KG1 (cell line): ENCODE data around the gene SH3PXD2A.
"Not testable (repeated sequence)": the region's sequence is repeated elsewhere in the genome, so short reads cannot be mapped to it uniquely, and the experiment has no call there.

Experiments used
- DNase-seq: peaks from one replicate; lab custom pipeline; 2025; lab: John Stamatoyannopoulos, UW

Gene SH3PXD2A

DNA sequence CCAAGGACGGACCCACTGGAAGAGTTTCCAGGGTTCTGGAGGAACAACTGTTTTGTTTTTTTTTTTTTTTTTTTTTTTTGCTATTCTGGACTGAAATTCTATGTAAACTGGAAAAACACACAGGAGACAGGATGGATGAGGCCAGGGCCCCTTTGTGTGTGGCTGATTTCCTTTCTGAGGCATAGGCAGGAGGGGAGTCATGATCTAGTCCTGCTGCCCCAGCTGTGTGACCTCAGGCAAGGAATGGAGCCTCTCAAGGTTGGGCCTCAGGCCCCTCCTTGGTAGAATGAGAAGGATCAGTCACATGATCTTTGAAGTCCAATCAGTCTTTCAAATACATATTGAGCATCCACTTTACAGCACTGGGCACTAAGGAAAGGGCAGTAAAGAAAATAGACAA lies 87.6 kb downstream of the SH3PXD2A start:
- no peak for DNase-seq

DNA sequence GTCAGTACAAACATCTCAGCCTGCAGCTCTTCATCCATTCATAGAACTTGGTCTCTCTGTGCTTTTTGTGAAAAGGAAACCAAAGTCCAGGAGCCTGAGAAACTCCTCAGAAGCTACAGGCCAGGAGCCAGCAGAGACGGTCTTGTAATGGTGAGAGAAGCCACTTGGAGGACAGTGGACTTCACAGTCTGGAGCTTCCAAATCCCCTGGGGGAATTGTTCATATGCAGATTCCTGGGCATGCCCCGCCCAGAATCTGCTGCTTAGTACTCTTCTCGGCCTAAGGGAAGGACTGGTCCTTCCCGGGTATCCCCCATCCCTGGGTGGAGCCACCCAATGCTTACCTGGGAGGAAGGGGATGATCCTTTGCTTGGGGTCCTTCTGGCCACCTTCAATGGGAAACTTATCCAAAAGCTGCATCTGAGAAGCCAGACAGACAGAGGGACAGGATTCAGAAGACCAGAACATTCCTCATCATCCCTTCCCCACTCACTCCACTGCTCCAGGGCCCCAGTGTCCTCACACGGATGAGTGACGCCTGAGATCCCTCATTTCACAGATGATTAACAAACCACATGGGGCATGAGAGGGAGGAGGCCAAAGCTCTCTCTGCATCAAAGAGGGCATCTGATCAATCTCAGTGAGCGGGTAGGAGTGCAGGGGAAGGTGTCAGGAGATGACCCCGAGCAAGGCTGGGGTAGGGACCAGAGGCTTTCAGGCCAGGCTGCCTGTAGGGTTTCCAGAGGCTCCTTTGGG lies 88.4 kb downstream of the SH3PXD2A start:
- no peak for DNase-seq

DNA sequence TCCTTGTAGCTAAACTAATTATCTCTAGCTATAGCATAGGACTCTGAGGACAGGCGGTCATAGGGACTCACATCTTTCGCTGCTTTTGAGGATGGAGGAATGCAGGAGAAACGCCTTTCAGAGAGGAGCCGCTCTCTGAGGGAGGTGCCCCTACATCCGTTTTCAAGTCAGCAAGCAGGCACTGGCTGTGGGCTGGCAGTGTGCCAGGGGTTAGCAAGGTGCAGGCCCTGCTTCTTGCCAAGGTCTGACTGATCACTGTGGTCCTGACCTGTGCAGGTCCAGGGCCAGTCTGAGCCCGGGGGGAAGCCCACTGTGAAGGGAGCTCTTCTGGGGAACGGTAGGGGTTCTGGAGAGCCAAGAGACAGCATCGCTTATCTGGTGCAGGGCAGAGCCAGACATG lies 89.4 kb downstream of the SH3PXD2A start:
- DNase-seq, result no peak

DNA sequence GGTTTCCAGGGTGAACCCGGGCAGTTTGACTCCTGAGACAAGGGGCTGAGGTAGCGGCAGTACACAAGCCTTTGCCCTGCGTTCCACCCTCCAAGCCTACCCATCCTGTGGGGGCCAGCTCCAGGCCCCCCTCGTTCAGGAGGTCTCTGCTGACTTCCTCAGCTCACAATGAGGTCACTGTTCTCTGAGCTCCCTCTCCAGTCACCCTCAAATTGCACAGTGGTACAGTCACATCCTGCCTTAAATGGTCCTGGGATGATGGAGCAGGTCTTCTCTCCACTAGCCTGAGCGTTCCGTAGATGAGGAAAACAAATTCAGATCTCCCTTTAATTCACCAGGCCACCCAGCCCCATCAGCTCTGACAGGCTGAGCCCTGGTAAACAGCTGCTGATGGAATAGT lies 90.2 kb downstream of the SH3PXD2A start:
- DNase-seq, result no peak

DNA sequence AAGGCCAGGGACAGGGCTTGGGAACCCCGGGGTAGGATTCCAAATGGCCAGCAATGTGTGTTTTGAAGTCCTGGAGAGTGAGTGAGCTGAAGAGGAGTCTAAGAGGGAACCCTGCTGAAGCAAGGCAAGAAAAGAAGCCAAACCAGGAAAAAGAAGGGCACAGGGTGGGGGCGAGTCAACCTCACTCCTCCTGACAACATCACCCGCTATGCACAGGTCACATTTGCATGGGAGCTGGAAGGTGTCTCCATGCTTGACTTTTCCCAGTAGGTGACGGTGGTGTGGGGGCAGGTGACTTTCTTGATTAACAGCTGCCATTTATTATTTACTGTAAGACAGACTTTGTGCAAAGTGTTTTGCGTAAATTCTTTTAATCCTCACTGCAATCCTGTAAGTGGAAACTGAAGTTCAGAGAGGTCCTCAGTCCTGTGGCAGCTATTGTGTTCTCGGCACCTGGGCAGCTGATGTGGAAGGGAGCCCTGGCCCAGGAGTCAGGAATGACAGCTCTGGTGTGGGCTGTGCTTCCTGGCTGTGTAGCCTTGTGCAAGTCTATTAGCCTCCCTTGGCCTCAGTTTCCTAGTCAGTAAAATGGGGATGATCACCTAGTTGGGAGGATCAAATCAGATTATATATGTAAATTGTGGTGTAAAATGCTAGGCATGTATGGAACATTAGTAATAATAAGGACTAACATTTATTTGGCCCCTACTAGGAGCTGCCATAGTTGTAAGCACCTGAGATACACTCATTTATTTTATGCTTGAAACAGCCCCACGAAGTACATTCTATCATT lies 90.9 kb downstream of the SH3PXD2A start:
- no peak for DNase-seq

DNA sequence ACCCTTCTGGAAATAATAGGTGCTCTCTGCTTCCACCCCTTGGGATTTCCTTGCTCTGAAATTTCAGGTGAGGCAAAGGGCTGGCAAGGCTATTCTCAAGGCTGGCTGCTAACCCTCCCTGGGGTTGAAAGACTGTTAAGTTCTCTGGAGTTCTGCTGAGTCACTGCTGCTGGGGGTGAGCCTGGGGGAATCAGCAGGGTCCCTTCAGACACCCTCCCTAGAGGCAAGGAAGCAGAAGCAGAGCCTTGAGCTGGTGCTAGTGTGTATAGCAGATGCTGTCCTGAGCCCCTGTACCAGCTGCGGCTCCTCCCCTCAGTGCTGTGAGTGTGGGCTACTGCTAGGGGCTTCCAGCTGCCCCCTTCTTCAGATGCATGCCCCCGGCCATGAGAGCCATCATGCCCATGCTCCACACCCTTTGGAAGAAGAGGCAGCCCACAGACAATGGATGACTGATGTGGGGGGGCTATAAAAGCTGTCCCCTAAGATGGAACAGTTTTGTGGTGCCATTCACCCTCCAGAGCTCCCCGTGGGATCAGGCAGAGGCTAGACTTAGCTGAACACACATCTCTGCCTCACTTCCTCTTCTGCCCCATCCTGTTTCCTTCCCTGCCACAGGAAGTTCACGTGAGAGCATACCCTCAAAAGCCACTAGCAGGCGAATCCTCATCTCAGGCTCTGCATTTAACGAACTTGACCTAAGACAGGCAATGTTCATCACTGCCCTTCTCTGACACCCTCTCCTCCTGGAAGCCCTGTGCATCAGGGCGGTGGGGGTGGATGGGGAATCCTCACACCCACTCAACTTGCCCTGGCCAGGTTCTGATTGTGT lies 91.8 kb downstream of the SH3PXD2A start:
- peak; percentile 53 for DNase-seq

DNA sequence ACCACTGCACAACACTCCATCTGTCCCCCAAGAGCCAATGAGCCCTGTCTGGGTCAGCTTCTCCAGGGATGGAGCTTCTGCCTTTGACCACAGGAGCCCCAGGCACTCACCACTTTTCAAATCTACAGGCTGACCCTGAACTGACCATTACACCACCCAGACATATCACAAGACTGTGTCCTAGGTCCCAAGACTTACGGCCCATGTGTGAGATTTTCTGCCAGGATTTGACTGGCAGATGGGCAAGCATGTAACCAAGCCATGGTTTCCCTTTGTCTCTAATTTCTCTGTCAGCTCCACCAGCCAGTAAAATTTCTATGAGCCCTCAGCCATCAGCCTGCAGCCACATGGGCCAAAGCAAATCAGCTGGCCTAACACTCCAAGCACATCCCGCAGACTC lies 92.5 kb downstream of the SH3PXD2A start:
- DNase-seq, result no peak

DNA sequence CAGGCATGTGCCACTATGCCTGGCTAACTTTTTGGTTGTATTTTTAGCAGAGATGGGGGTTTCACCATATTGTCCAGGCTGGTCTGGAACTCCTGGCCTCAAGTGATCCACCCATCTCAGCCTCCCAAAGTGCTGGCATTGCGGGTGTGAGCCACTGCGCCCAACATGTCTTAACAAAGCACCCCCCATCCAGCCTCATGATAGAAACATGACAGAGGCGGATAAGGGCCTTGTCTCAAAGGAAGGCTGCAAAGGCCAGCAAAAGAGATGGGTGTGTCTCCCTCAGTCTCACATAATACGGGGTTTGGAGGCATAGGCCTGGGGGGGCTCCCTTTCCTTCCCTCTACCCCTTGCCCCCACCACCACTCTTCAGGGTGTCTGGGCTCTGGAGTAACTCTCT lies 93.2 kb downstream of the SH3PXD2A start:
- no peak for DNase-seq

DNA sequence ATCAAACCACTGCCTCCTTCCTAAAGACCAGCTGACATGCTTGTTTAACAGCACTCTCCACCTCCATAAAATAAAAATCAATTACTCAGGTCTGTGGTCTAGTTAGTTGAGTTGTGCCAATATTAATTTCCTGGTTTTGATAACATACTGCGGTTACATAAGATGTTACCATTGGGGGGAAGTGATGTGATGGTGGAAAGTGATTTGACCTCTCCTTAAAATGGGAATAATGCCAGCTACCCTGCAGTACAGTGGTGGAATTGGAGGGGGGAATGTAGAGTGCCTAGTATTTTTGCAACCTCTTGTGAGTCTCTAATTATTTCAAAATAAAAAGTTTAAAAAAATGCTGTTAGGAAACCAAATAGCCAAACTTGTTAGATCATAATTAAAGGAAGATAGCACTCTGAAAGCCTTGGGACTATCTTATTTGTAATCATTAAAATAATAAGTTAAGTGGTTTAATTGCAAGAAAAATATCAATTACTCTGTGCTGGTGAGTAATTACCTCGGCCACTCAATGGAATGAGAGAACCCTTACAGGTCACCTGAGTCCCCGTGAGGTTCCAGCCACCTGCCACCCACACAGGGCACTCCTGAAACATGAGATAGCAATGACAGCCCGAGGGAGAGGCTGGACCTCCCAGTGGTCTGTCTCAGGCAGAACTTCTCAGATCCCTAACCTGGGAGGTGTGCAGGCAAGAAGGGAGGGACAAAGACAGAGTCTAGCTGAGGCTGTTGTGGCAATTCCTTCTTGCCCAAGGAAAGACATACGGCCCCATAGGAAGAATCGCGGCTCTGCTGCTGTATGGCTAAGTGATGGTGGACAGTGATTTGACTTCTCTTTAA lies 94.1 kb downstream of the SH3PXD2A start:
- DNase-seq, result no peak

DNA sequence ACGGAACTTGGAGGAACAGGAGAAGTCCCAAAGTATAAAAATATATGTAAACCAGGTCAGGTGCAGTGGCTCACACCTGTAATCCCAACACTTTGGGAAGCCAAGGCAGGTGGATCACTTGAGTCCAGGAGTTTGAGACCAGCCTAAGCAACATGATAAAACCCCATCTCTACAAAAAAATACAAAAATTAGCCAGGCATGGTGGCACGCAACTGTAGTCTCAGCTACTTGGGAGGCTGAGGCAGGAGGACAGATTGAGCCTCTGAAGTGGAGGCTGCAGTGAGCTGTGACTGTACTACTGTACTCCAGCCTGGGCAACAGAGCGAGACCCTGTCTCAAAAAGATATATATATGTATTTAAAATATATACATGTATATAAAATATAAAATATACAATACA lies 95.1 kb downstream of the SH3PXD2A start:
- DNase-seq, result not testable (repeated sequence)

DNA sequence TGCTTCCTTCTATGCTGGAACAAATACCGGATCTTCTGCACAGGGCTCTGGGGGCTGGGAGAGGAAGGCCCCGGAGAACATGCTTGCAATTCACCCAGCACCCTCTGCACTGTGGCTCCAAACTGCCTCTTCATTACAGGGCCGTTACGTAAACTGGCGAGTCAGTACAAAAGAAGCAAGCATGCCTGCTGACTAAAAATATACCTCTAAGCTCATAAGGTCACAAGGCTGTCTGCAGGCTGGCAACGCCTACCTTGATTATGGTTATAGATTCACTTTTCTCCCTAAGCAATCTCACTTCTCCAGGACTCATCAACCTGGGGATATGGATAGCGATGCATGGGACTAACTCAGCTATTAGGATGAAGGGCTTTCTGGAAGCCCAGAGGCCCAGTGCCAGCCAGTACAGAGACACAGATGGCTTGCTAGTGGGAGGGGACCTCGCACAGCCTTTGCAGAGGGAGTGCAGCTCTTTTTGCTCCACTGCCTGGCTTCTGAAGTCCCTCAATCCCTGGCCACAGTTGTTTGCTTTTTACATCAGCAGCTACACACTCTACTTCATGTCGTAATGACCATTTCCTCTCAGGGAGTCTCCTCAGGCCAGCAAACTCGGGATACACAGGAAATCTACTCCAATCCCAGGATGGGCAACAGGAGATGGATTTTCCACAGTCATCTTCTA lies 96.1 kb downstream of the SH3PXD2A start:
- DNase-seq, result no peak

DNA sequence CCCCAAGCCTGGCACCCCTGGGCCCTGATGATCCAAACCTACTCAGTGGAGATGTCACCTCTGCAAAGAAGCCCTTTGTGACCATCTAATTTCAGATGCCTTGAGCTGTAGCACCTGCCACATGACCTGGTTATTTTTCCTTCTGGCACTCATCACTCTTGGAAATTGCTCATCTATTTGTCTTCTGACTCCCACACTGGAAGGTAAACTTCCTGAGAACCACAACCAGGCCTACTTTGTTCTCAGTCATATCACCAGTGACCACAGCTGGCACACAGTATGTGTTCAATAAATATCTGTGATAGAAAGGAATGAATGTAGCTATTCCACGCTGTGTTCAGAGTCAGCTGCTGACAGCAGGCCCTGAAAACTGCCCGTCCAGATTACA lies 97.1 kb downstream of the SH3PXD2A start:
- no peak for DNase-seq

DNA sequence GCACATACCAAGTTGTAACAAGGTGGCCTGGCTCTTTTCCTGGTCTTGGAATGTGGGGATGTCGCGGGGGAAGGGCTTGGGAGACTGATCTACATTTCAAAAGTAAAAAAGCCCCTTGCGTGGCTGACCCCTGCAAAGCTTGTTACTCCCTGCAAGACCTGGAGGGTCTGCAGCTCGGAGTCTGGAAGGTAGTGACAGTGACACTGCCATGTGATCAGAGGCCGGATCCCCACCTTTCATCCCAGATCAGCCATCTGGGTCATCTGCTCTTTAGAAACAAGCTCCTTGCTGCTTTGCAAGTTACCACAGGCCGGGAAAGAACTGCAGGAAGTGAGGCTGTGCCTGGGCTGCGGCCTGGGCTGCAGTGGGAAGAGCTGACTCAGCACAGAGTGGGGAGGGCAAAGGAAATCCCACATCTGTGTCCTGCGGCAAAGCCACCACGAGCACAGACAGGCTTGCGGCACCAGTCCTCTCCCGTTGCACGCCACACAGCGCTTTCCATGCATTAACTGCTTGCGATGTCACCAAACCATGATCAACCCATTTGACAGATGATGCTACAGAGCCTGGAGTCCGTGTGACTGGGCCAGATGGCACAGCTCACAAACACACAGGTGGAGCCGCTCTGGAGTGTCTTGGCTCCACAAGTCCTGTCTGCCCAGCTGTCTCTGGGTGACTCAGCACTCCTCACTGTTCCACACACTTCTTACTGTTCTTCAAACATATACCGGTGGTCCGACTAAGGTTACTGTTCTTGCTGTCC lies 97.7 kb downstream of the SH3PXD2A start:
- DNase-seq, result peak; percentile 79

DNA sequence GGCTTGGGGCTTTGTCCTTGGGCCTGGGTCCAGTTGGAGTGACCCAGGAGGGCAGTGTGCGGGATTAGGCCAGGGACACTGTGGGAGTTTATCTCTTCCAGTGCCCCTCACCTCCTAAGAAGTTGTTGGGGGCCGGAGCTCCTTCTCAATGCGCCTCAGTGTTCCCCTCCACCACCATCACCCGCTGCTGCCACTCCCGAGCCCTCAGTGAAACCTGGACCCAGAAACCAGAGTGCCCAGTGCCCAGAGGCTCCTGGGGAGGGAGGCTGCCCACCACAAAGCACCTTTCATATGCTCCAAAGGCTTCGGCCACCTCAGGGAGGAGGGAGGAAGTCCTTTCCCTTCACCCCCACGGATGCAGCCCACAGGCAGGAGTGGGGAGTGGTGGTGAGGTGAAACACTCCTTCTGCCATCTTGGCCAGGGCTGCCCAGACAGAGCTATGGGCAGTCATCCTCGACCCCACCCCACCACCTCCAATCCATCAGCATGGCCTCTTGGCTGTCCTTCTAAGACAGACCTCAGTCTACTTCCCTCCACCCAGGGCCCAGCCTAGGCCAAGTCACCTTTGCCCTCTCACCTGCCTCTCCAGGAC lies 99.0 kb downstream of the SH3PXD2A start:
- no peak for DNase-seq

DNA sequence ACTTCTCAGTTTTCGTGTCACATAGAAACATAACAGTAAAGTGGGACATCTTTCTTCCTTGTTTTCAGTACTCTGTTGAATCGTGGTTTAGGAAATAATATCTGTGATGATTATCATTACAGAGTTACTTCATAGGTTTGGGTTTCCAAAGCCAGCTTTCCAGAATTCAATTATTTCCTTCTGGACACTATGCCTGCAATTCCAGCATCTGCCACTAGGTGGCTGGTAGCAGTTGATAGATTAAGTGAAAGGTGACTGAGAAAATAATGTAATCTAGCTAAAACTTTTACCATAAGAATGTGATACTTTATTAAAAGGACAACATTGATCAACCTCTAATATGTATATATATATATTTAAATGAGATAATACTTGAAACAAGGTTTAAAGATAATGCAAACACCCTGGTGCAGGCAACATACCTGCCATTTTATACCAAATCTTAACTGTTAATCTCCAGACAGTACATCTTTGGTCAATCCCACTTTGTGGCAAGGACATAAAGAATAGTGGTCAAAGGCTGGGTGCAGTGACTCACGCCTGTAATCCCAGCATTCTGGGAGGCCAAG lies 102.6 kb downstream of the SH3PXD2A start:
- peak; percentile 17 for DNase-seq

DNA sequence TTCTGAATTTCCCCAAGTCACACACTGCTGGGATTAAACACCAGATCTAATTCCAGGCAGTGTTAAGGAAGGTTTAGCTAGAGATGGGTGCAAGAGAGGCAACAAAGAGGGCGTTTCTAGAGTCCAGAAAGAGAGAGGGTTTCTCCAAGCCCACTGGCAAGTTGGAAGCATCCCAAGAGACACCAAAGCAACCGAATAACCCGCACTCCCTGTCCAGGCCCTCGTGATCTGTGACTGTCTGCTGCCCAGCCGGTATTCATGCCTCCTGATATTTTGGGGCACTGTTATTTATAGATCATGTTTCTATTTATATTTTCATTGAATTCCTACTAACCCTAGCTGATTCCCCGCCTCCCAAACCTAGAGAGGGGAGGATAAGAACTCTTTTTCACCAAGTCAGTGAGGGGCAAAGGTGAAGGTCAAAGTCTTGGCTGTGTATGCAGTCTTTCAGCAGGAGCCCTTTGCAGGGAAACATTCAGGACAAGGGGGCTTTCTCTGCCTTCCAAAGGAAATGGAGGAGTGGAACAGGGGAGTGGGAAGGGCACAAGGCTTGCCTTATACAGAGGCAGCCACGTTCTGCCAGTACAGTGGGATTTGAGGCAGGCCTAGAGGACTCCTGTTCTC lies 103.6 kb downstream of the SH3PXD2A start:
- DNase-seq, result no peak

DNA sequence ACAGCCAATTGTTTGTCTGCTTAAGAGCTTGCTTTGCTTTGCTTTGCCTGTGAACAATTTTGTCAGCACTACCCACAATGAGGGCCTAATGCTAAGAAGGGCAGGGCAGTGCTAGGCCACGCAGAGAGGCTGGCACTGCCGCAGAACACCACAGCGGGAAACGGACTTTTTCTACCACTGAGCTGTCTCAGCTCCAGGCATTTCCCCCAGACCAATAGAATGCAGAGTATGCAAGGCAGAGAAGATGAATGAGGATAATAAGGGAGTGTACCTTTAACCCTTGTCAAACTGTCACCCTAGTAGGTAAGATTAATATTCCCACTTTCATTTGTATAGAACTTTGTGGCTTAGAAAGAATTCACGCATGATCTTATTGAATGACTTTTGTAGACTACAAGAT lies 104.5 kb downstream of the SH3PXD2A start:
- DNase-seq, result no peak

DNA sequence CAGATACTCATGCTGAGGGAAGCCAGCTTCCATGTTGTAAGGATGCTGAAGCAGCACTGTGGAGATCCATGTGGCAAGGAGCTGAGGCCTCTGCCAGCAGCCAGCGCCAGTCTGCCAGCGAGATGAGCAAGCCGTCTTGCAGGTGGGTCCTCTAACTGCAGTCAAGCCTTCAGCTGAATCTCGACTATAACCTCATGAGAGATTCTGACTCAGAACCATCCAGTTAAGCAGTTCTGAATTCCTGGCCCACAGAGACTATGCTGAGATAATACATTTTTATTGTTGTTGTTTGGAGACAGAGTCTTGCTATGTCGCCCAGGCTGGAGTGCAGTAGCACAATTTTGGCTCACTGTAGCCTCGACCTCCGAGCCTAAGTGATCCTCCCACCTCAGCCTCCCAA lies 105.6 kb downstream of the SH3PXD2A start:
- DNase-seq, result no peak

DNA sequence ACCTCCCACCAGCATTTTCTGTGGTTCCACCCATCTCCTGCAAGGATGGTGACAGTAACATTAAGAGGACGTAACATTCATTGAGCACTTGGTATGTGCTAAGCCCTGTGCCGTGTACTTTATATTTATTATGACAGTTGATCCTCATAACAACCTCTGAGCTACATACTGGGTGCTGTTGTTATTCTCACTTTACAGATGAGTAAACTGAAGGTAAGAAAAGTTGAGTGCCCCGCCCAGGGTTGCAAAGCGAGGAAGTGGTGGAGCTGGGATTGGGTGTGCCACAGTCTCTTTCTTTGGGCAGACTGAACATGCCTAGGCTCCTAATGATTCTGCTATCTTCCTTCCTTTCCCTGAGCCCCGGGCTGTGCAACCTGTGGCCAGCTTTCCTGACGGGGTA lies 107.4 kb downstream of the SH3PXD2A start:
- no peak for DNase-seq
